Lower leg skin (tissue), 3 donors: ENCODE data around the gene PTPN1.

Source experiments
- POLR2A ChIP-seq, 2 donors: fragments of 450-650 bp; IDR thresholded peaks; one replicate each; pipeline ENCODE4 v1.6.1; 2016 to 2017; ENCODE audit warnings: antibody characterized with exemption in 2 of 2, mild to moderate bottlenecking in 1 of 2, moderate library complexity in 1 of 2
- TF ChIP-seq, protein P1 (sequence below), 3 donors: fragments of 450-650 bp; IDR thresholded peaks; one replicate each; pipeline ENCODE4 v1.5.1; 2016; ENCODE audit warnings: antibody characterized with exemption in 3 of 3, mild to moderate bottlenecking in 3 of 3, moderate library complexity in 2 of 3

GRCh38 chr20:50630578-50631263 lies 120.5 kb downstream of the PTPN1 start:
- TF ChIP-seq, protein P1, sequence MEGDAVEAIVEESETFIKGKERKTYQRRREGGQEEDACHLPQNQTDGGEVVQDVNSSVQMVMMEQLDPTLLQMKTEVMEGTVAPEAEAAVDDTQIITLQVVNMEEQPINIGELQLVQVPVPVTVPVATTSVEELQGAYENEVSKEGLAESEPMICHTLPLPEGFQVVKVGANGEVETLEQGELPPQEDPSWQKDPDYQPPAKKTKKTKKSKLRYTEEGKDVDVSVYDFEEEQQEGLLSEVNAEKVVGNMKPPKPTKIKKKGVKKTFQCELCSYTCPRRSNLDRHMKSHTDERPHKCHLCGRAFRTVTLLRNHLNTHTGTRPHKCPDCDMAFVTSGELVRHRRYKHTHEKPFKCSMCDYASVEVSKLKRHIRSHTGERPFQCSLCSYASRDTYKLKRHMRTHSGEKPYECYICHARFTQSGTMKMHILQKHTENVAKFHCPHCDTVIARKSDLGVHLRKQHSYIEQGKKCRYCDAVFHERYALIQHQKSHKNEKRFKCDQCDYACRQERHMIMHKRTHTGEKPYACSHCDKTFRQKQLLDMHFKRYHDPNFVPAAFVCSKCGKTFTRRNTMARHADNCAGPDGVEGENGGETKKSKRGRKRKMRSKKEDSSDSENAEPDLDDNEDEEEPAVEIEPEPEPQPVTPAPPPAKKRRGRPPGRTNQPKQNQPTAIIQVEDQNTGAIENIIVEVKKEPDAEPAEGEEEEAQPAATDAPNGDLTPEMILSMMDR (IDR thresholded peaks at IDR 0.05) = no peak
- no peak for TF ChIP-seq POLR2A (IDR thresholded peaks at IDR 0.05)
